Posterior vena cava (tissue), 2 donors: ENCODE results near the gene MIB2. TPM values are rescaled to one million over a fixed set of nuclear protein-coding genes. Genes with fewer than 3 reads are reported as not detected.
"Not testable (repeated sequence)": the region's sequence is repeated elsewhere in the genome, so short reads cannot be mapped to it uniquely, and the experiment has no call there.

Experiments used
- DNase-seq: peaks from one replicate; pipeline ENCODE4 v3.0.0-alpha.2; 2020; ENCODE audit warnings: low spot score
- intact Hi-C, 2 donors: fragments of 100-400 bp; cut with DNase I; formaldehyde crosslinking; loops; one replicate each; pipeline versions ENCODE4 v1.14.1 to v1.14.2; 2022 to 2023
- total RNA-seq, 2 donors: library from RNA; stranded (reverse); fragmentation: NEBNext Ultra II Directional; extraction: Animal tissue kit (Norgen Biotek cat#: 25700); gene quantifications; one replicate each; pipeline ENCODE4 v1.2.1, GENCODE V29; 2021
- donor health status: DM: yes; HTN: yes; CAD: no.
- donor health status: DM: yes; HTN: yes; CAD: no.

The MIB2 gene
- total RNA-seq, 2 donors from 2014 or later, result 29.4 to 35.9 TPM

DNA sequence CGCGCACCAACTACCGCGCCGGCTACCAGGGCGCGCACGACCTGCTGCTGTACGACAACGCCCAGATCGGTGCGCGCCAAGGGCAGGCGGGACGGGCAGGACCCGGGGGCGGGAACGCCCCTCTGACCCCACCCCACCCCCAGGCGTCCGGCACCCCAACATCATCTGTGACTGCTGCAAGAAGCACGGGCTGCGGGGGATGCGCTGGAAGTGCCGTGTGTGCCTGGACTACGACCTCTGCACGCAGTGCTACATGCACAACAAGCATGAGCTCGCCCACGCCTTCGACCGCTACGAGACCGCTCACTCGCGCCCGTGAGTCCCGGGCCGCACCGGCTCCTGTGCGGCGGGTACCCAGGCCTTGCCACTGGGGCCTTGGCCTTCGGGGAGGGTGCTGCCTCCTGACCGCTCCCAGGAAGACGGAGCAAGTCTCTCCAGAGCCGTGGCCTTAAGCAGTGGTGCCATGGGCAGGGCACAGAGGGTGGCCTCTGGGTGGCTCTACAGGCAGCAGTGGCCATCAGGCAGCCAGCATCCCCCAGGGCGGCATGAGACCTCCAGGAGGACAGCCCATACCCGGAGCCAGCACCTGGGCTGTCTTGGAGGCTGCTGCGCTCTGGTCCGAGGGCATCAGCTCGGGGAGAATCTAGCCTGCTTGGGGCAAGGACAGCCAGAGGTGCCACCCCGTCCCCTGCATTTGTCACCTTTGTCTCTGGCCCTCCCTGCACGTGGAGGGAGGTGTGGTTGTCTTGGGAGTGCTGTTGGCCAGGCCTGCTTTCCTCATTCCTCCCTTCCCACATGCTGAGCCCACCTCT lies 8.5 kb downstream of the MIB2 start:
- intact Hi-C loops, result no loop called here
- peak; percentile 82 for DNase-seq

DNA sequence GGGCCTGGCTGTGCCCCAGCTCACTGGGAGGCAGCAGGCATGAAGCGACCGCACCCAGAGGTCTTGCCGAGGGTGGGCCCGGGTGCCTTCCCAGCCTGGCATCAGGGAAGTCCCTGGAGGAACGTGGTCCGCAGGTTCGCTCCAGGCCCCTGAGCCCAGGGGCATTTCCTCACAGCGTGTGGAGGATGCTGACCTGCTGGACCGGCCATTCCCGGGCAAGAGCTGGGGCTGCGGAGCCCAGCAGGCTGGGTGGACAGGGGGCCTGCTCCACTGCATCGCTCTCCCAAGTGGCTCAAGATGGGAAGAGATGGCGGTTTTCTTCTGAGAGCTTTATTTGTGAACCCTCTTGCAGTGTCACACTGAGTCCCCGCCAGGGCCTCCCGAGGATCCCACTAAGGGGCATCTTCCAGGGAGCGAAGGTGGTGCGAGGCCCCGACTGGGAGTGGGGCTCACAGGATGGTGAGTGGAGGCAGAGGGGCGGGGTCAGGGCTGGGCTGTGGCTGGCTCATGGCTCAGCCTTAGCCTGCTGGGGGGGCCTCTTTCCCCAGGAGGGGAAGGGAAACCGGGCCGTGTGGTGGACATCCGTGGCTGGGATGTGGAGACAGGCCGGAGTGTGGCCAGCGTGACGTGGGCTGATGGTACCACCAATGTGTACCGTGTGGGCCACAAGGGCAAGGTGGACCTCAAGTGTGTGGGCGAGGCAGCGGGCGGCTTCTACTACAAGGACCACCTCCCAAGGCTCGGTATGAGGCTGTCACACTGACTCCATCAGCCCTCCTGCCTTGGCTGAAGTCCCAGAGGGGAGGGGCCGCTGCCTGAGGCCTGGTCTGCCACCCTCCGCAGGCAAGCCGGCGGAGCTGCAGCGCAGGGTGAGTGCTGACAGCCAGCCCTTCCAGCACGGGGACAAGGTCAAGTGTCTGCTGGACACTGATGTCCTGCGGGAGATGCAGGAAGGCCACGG lies 9.4 kb downstream of the MIB2 start:
- intact Hi-C loops, result no loop called here
- DNase-seq, result peak; percentile 83

DNA sequence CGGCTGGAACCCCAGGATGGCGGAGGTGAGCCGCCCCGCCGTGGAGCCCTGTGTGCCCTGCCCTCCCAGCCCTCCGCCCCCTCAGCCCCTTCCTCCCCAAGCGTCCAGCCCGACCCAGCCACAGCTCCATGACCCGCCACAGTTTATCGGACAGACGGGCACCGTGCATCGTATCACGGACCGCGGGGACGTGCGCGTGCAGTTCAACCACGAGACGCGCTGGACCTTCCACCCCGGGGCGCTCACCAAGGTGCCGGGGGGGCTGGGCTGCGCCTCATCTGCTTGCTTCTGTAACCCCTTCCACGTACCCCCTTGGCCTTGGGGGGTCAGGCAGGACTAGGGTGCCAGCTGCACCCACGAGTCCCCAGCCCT lies 10.1 kb downstream of the MIB2 start:
- intact Hi-C loops, result no loop called here
- DNase-seq, result peak; percentile 81

DNA sequence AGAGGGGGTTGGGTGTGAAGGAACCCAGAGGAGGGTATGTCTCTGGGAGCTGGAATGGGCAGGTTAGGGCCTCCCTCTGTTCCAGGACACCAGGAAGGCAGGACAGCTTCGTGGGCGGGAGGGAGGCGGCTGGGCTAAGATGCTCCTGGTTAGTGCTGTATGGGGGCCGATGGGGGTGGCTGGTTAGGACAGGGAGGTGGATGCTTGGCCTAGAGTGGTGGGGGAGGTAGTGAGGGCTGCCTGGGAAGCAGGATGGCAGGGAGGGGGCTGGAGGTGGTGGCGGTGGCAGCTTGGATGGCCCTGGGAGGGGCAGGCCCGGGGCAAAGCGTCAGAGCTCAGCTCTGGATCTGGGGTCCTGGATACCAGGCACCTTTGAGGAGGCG lies 10.5 kb downstream of the MIB2 start:
- intact Hi-C loops, result no loop called here
- DNase-seq, result no peak

DNA sequence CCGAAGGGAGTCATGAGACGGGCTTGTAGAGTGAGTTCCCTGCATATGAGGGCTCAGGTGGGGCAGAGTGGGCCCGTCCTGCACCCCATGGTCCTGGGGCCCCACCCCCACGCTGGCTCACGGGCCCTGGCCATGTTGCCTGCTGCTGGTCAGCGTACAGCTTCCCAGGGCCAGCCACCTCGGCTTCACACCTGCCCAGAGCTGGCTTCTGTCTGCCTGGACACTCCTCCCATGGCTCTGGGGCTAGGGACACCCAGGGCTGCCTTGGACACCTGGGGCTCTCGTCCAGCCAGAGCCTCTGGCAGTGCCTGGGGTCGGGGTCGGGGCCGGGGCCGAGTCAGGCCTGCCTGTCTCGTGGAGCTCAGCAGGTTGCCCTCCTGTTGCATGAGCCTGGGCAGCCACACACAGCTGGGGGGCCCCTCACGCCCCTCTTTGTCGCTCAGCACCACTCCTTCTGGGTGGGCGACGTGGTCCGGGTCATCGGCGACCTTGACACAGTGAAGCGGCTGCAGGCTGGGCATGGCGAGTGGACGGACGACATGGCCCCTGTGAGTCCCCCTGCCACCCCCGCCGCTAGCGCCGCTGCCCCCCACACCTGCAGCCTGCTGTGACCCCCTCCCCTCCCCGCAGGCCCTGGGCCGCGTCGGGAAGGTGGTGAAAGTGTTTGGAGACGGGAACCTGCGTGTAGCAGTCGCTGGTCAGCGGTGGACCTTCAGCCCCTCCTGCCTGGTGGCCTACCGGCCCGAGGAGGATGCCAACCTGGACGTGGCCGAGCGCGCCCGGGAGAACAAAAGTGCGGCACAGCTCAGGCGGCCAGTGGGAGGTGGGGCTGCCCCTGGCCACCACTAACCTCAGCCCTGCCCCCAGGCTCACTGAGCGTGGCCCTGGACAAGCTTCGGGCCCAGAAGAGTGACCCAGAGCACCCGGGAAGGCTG lies 11.2 kb downstream of the MIB2 start:
- intact Hi-C loops, result no loop called here
- DNase-seq, result no peak

DNA sequence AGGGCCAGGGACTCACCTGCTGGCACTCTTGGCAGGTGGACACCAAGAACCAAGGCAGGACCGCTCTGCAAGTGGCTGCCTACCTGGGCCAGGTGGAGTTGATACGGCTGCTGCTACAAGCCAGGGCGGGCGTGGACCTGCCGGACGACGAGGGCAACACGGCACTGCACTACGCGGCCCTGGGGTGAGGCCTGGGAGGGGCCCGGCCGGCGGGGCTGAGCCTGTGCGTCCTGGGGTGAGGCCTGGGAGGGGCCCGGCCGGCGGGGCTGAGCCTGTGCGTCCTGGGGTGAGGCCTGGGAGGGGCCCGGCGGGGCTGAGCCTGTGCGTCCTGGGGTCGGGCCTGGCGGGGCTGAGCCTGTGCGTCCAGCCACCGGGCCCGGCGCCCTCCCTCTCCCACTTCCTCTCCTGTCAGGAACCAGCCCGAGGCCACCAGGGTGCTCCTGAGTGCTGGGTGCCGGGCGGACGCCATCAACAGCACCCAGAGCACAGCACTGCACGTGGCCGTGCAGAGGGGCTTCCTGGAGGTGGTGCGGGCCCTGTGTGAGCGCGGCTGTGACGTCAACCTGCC lies 12.0 kb downstream of the MIB2 start:
- intact Hi-C loops, result no loop called here
- peak; percentile 84 for DNase-seq

DNA sequence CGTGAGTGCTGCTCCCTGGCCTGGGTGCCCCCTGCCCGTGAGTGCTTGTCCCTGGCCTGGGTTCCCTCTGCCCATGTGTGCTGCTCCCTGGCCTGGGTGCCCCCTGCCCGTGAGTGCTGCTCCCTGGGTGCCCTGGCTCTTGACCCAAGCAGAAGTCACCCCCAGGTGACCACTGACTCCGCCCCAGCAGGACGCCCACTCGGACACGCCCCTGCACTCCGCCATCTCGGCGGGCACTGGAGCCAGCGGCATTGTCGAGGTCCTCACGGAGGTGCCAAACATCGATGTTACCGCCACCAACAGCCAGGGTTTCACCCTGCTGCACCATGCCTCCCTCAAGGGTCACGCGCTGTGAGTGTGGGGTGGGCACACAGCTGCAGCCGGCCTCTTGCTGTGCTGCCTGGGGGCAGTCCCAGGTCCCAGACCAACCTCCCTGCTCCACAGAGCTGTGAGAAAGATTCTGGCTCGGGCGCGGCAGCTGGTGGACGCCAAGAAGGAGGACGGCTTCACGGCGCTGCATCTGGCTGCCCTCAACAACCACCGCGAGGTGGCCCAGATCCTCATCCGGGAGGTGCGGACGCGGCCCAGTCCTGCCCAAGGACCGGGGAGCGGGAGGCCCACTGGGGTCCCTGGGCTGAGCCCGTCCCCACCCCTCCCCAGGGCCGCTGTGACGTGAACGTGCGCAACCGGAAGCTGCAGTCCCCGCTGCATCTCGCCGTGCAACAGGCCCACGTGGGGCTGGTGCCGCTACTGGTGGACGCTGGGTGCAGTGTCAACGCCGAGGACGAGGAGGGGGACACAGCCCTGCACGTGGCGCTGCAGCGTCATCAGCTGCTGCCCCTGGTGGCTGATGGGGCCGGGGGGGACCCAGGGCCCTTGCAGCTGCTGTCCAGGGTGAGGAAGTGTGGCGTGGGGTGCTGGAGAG lies 12.8 kb downstream of the MIB2 start:
- intact Hi-C loops, result no loop called here

DNA sequence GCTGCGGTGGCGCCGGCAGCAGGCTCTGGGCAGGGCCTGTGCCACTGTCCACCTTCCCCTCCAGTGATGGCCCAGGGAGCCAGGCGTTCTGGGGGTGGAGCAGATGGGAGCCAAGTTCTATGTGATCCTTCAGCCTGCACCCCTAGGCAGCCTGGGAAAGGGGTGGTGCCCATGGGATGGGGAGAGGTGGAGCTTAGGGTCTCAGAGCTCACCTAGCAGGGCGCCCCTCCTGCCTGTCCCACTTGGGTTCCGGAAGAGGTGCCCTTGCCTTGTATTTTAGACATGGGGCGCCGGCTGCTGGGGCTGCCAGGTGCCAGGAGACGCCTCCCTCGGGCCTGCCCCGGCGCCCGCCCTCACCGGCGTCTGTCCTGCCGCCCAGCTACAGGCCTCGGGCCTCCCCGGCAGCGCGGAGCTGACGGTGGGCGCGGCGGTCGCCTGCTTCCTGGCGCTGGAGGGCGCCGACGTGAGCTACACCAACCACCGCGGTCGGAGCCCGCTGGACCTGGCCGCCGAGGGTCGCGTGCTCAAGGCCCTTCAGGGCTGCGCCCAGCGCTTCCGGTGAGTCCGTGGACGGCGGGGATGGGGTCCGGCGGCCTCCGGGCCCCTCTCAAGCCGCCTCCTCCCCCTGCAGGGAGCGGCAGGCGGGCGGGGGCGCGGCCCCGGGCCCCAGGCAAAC lies 13.6 kb downstream of the MIB2 start:
- intact Hi-C loops, result no loop called here
- DNase-seq, result peak; percentile 81

More for the DNA sequence above, 12.8 kb downstream of the MIB2 start:
- peak; percentile 83 for DNase-seq

DNA sequence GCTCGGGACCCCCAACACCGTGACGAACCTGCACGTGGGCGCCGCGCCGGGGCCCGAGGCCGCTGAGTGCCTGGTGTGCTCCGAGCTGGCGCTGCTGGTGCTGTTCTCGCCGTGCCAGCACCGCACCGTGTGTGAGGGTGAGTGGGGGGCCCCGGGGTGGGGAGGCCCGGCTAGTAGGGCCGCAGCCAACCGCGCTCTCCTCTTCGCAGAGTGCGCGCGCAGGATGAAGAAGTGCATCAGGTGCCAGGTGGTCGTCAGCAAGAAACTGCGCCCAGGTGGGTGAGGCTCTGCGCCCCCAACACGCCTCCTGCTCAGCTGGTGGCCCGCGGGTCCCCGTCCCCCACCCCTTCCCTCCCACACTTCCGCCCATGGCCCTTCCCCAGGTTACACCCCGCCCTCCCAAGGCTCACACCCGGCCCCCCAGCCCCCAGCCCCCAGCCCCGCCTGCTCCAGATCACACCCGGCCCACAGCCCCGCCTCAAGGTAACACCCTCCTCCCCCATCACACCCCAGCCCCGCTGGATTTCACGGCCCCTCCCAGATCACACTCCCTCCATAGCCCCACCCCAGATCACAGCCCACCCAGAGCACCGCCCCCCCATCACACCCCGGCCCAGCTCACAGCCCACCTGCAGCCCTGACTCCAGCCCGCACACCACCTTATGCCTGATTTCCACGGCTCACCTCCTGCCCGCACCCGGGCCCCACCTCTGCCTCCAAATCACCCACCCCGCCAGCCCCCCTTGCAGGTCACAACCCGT lies 14.3 kb downstream of the MIB2 start:
- DNase-seq, result peak; percentile 83

DNA sequence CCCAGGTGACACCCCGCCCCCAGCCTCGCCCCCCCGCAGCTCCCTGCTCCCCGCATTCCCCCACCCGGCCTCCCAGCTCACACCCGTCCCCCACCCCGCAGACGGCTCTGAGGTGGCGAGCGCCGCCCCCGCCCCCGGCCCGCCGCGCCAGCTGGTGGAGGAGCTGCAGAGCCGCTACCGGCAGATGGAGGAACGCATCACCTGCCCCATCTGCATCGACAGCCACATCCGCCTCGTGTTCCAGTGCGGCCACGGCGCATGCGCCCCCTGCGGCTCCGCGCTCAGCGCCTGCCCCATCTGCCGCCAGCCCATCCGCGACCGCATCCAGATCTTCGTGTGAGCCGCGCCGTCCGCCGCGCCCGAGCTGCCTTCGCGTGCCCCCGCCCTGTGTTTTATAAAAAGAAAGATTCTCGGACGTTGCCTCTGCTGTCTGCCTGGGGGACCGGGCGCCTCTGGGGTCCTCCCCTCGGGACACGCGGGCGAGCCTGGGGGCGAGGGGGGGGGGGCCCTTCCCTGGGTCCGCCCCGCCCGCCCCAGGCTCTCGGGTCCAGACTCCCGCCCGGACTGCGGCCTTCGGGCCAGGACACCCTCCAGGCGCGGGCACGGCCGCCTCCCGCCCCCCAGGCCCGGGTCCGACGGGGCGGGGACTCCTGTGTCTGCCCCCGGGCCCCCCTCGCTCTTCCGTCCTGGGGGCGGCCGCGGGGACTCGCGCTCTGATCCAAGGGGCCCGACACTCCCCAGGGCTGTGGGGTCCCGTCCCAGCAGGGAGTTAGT lies 15.1 kb downstream of the MIB2 start:
- peak; percentile 95 for DNase-seq
- intact Hi-C loops, result no loop called here

More for the DNA sequence above, 14.3 kb downstream of the MIB2 start:
- intact Hi-C loops, result no loop called here

DNA sequence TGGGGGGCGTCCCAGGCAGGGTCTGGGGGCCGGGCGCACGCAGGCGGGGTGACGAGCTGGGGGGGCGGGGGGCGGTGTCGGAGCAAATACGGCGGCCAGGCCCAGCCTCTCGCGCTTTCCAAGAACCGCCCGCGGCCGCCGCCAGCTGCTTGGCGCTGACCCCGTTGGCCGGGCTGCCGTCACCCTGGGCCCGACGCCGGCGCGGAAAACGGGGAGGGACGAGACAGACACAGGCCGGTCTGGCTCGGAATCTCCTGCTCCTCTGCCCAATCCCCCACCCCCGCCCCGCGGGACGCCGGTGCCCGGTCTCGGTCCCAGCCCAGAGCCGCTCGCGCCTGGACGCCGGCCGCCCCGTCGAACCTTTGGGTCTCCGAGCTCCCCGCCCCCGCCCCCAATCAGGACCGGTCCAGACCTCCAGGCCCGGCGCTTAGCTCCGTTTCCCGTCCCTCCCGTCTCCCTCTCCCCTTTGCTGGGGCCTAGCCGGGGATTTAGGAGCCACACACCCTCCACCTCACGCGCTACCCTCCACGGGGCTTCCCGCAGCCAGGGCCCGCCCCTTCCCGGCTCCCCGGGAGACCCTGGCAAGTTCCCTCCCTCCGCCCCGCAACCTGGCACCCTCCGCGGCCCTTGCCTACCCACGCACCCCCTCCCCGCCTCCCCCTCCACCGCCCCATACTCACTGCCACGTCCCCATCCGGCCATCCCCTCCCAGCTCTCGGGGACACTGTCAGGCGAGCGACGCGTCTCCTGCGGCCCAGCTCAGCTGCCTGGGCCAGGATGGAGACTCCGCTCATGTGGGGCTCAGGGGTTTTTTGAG lies 15.9 kb downstream of the MIB2 start:
- intact Hi-C loops, result no loop called here
- peak; percentile 96 for DNase-seq

DNA sequence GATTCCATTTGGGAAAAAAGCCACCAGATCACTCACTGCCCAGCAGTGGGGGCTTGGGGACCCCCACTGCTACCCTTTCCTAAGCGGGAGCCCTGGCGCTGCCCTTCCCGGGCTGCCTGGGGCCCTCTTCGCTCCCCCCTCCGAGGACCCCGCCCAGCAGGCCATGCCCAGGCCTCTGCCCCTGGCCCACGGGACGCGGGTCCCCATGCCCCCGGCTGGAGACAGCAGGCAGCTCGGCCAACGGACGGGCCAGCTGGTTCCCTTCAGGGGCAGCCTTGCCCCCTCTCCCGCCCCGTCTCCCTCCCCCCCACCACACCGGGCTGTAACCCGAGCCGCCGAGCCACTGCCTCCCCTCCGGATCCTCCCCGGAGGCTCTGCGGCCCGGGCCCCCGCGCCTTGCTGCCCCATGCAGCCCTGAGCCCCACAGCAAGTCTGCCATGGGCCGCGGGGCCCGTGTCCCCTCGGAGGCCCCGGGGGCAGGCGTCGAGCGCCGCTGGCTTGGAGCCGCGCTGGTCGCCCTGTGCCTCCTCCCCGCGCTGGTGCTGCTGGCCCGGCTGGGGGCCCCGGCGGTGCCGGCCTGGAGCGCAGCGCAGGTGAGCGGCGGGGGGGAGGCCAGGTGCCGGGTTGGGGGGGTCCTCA lies 16.6 kb downstream of the MIB2 start, which contains the start of gene MMP23B:
Gene MMP23B (plus strand): TSS at position 392 of the 639 bp plus-strand sequence. CDS start 46 bp downstream, at position 438.
- intact Hi-C loops, result no loop called here
- DNase-seq, result peak; percentile 81

DNA sequence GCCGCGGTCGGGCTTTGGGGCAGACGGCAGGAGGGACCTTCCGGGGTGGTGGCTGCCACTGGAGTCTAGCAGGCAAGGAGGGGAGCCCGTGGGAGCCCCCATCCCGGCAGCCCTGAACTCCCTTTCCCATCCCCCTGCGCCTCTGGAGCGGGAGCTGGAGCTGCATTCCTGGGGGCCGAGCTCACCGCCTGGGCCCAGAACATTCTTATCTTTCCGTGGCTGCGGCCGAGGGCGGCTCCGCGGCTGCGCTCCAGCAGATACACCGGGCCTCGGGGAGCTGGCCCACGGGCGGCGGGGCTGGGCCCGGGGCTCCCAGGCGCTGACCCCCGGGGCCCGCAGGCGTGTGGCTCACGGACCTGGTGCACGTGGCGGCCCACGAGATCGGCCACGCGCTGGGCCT lies 18.1 kb downstream of the MIB2 start:
- DNase-seq, intact Hi-C loops: not testable (repeated sequence)

DNA sequence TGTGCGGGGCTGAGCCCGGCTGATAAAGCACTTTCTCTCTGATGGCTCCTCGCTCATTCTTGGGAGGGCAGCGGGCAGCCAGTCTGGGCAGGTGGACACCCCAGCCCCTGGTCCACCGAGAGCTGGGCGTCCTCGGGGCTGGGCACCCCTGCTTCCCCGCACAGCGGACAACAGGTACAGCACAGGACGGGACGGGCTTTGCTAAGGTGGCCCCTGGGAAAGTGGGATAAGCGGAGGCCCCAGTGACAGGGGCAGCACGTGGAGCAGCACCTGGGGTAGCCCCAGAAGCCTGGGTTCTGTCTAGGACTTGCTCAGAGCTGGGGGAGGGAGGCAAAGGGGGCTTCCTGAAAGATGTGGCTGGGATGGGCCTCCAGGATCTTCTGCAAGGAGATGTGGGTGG lies 19.3 kb downstream of the MIB2 start:
- intact Hi-C loops, result not testable (repeated sequence)
- DNase-seq, result peak; percentile 46
